Lower leg skin (tissue), 3 donors: Measurements from ENCODE around the gene TAS2R16.

Source experiments
- CTCF ChIP-seq, 3 donors: fragments of 450-650 bp; IDR thresholded peaks; one replicate each; pipeline ENCODE4 v1.5.1; 2016; ENCODE audit warnings: antibody characterized with exemption in 3 of 3, mild to moderate bottlenecking in 3 of 3, moderate library complexity in 2 of 3
- POLR2A ChIP-seq, 2 donors: fragments of 450-650 bp; IDR thresholded peaks; one replicate each; pipeline ENCODE4 v1.6.1; 2016 to 2017; ENCODE audit warnings: antibody characterized with exemption in 2 of 2, mild to moderate bottlenecking in 1 of 2, moderate library complexity in 1 of 2

GRCh38 chr7:122984021-122984420 is 11.5 kb downstream of the TAS2R16 start:
- TF ChIP-seq CTCF (IDR thresholded peaks at IDR 0.05) (no peak), POLR2A (IDR thresholded peaks at IDR 0.05) (no peak)
